ENCODE data around the gene GPC5.

GPC5 gene

GRCh38 chr13:92315265-92315664 lies 916.8 kb downstream of the GPC5 start:
- H3K4me3 ChIP-seq (ENCODE audit: control insufficient read depth, low read depth, low read length) = no peak overlapping the region
- no peak for TF ChIP-seq CTCF (conservative IDR thresholded peaks at IDR 0.05; ENCODE audit: control insufficient read depth, insufficient read depth, low read depth, low read length)
- DNase-seq (ENCODE audit: low read depth) = no peak

GRCh38 chr13:92316030-92316429 lies 917.6 kb downstream of the GPC5 start:
- DNase-seq (ENCODE audit: low read depth) = no peak
- no peak overlapping the region for H3K4me3 ChIP-seq (ENCODE audit: control insufficient read depth, low read depth, low read length)
- TF ChIP-seq CTCF (conservative IDR thresholded peaks at IDR 0.05; ENCODE audit: control insufficient read depth, insufficient read depth, low read depth, low read length) = no peak

GRCh38 chr13:92317066-92317465 lies 918.6 kb downstream of the GPC5 start:
- H3K4me3 ChIP-seq (ENCODE audit: control insufficient read depth, low read depth, low read length) = no peak overlapping the region
- no peak for TF ChIP-seq CTCF (conservative IDR thresholded peaks at IDR 0.05; ENCODE audit: control insufficient read depth, insufficient read depth, low read depth, low read length)
- peak; percentile 45 for DNase-seq (ENCODE audit: low read depth)

GRCh38 chr13:92320323-92320722 lies 921.9 kb downstream of the GPC5 start:
- no peak overlapping the region for H3K4me3 ChIP-seq (ENCODE audit: control insufficient read depth, low read depth, low read length)
- no peak for DNase-seq (ENCODE audit: low read depth)
- no peak for TF ChIP-seq CTCF (conservative IDR thresholded peaks at IDR 0.05; ENCODE audit: control insufficient read depth, insufficient read depth, low read depth, low read length)

- no peak for TF ChIP-seq CTCF (conservative IDR thresholded peaks at IDR 0.05; ENCODE audit: control insufficient read depth, insufficient read depth, low read depth, low read length)
- no peak overlapping the region for H3K4me3 ChIP-seq (ENCODE audit: control insufficient read depth, low read depth, low read length)
- no peak for DNase-seq (ENCODE audit: low read depth)
These were observed 922.8 kb downstream of the GPC5 start for GRCh38 chr13:92321174-92321573.

GRCh38 chr13:92345627-92346026 lies 947.2 kb downstream of the GPC5 start:
- no peak overlapping the region for H3K4me3 ChIP-seq (ENCODE audit: control insufficient read depth, low read depth, low read length)
- no peak for DNase-seq (ENCODE audit: low read depth)
- no peak for TF ChIP-seq CTCF (conservative IDR thresholded peaks at IDR 0.05; ENCODE audit: control insufficient read depth, insufficient read depth, low read depth, low read length)

GRCh38 chr13:92346046-92346445 lies 947.6 kb downstream of the GPC5 start:
- no peak for DNase-seq (ENCODE audit: low read depth)
- no peak for TF ChIP-seq CTCF (conservative IDR thresholded peaks at IDR 0.05; ENCODE audit: control insufficient read depth, insufficient read depth, low read depth, low read length)

More at GRCh38 chr13:92346046-92346445, 947.6 kb downstream of the GPC5 start:
- no peak overlapping the region for H3K4me3 ChIP-seq (ENCODE audit: control insufficient read depth, low read depth, low read length)
